ENCODE data around the gene SEMA5A. TPM values are rescaled to one million over a fixed set of nuclear protein-coding genes. Genes with fewer than 3 reads are reported as not detected.

The SEMA5A gene
- total RNA-seq, 1 donor from 2014 or later: 189 TPM

- Mint-ChIP-seq H3K27me3 (ENCODE audit: unreplicated experiment) (no peaks in the 10 kb centered on the region), H3K4me1 (ENCODE audit: unreplicated experiment) (peaks cover 40% of the 10 kb centered on the region), H3K4me3 (ENCODE audit: unreplicated experiment) (no peak overlapping the region), H3K9me3 (ENCODE audit: unreplicated experiment) (peaks cover 10% of the 10 kb centered on the region), H3K27ac (ENCODE audit: unreplicated experiment) (peak overlapping the region; percentile 6), H3K36me3 (ENCODE audit: unreplicated experiment) (peaks cover 11% of the 10 kb centered on the region)
- DNase-seq (ENCODE audit: extremely low spot score, unreplicated experiment): no peak
- TF ChIP-seq CTCF (IDR thresholded peaks at IDR 0.05): no peak
These were observed 11.8 kb upstream of the SEMA5A start for GRCh38 chr5:9557696-9558095.

GRCh38 chr5:9555961-9556360, 10.1 kb upstream of the SEMA5A start:
- H3K9me3 Mint-ChIP-seq (ENCODE audit: unreplicated experiment): peaks cover 10% of the 10 kb centered on the region
- DNase-seq (ENCODE audit: extremely low spot score, unreplicated experiment): no peak

GRCh38 chr5:9554122-9554521, 8.2 kb upstream of the SEMA5A start:
- H3K4me3 Mint-ChIP-seq (ENCODE audit: unreplicated experiment): no peak overlapping the region
- no peak for DNase-seq (ENCODE audit: extremely low spot score, unreplicated experiment)
- H3K9me3 Mint-ChIP-seq (ENCODE audit: unreplicated experiment): peaks cover 10% of the 10 kb centered on the region
- no peaks in the 10 kb centered on the region for H3K27me3 Mint-ChIP-seq (ENCODE audit: unreplicated experiment)
- H3K36me3 Mint-ChIP-seq (ENCODE audit: unreplicated experiment): peaks cover 39% of the 10 kb centered on the region
- no peak for TF ChIP-seq CTCF (IDR thresholded peaks at IDR 0.05)
- no peak overlapping the region for H3K27ac Mint-ChIP-seq (ENCODE audit: unreplicated experiment)
- H3K4me1 Mint-ChIP-seq (ENCODE audit: unreplicated experiment): peaks cover 27% of the 10 kb centered on the region

More at GRCh38 chr5:9555961-9556360, 10.1 kb upstream of the SEMA5A start:
- H3K27ac Mint-ChIP-seq (ENCODE audit: unreplicated experiment): no peak overlapping the region
- TF ChIP-seq CTCF (IDR thresholded peaks at IDR 0.05): no peak
- no peaks in the 10 kb centered on the region for H3K27me3 Mint-ChIP-seq (ENCODE audit: unreplicated experiment)
- peaks cover 22% of the 10 kb centered on the region for H3K36me3 Mint-ChIP-seq (ENCODE audit: unreplicated experiment)
- H3K4me1 Mint-ChIP-seq (ENCODE audit: unreplicated experiment): peaks cover 26% of the 10 kb centered on the region
- no peak overlapping the region for H3K4me3 Mint-ChIP-seq (ENCODE audit: unreplicated experiment)

GRCh38 chr5:9553561-9553960, 7.7 kb upstream of the SEMA5A start:
- H3K36me3 Mint-ChIP-seq (ENCODE audit: unreplicated experiment): peaks cover 45% of the 10 kb centered on the region
- H3K27me3 Mint-ChIP-seq (ENCODE audit: unreplicated experiment): no peaks in the 10 kb centered on the region
- H3K4me3 Mint-ChIP-seq (ENCODE audit: unreplicated experiment): no peak overlapping the region
- no peak for DNase-seq (ENCODE audit: extremely low spot score, unreplicated experiment)
- H3K9me3 Mint-ChIP-seq (ENCODE audit: unreplicated experiment): peaks cover 10% of the 10 kb centered on the region
- peaks cover 31% of the 10 kb centered on the region for H3K4me1 Mint-ChIP-seq (ENCODE audit: unreplicated experiment)
- no peak for TF ChIP-seq CTCF (IDR thresholded peaks at IDR 0.05)
- H3K27ac Mint-ChIP-seq (ENCODE audit: unreplicated experiment): no peak overlapping the region

- Mint-ChIP-seq H3K36me3 (ENCODE audit: unreplicated experiment) (peaks cover 45% of the 10 kb centered on the region), H3K27me3 (ENCODE audit: unreplicated experiment) (no peaks in the 10 kb centered on the region), H3K4me1 (ENCODE audit: unreplicated experiment) (peaks cover 26% of the 10 kb centered on the region), H3K9me3 (ENCODE audit: unreplicated experiment) (peaks cover 8% of the 10 kb centered on the region), H3K4me3 (ENCODE audit: unreplicated experiment) (no peak overlapping the region), H3K27ac (ENCODE audit: unreplicated experiment) (no peak overlapping the region)
- no peak for DNase-seq (ENCODE audit: extremely low spot score, unreplicated experiment)
- TF ChIP-seq CTCF (IDR thresholded peaks at IDR 0.05): no peak
These were observed 6.0 kb upstream of the SEMA5A start for GRCh38 chr5:9551567-9552537.
